Keratinocyte (primary cell): Measurements from ENCODE around the gene RARRES1.

ENCODE experiments used
- CTCF ChIP-seq, 3 experiments: IDR thresholded peaks in 1 of 3; conservative IDR thresholded peaks in 1 of 3; optimal IDR thresholded peaks in 1 of 3; 2 replicates in 2 of 3; 3 replicates in 1 of 3; pipeline versions ENCODE3 to v1.5.1; 2011; ENCODE audit warnings: low read length in 3 of 3, mild to moderate bottlenecking in 3 of 3, moderate library complexity in 2 of 3, control low read depth in 1 of 3, inconsistent platforms in 1 of 3; ENCODE audit not compliant: insufficient read depth in 2 of 3; ENCODE audit errors: extremely low read depth in 1 of 3
- EZH2 ChIP-seq: IDR thresholded peaks from one replicate; pipeline ENCODE4 v1.6.1; 2012; ENCODE audit warnings: inconsistent platforms, mild to moderate bottlenecking, low read length, moderate library complexity

DNA sequence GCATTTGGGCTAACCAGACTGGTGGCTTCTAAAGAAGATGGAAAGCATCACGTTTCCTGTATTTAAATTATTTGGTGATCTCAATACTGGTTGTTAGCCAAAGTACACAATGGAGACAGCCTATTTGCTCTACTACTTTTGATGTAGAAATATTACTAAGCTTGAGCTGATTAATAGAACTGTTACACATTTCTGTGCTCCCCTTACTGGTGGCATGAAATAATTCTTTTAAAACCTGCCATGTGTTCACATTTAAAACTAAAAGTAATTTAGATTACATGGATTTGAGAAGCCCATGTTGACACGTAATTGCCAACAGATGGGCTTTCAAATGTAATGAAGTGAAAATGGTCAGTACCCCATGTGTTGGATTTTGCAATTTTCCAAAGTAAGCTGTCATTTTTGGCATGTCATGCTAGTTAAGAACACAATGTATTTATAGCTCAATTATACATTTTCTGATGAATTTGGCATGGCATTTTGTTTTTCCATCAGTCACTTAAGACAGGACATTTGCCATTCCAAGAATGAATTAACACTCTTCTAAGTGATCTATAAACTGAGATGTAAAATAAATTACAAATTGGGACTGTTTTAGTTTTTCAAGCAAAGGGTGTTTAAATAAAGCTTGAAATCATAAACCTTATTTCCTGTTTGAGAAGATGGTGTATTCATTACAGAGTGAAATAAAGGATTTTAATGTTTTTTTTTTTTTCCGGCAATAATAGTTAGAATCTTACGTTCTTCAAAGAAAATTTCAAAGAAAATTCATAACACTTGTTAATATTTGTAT lies 10.8 kb upstream of the RARRES1 start:
- no peak for TF ChIP-seq CTCF (optimal IDR thresholded peaks at IDR 0.05 in 1 of 3, IDR thresholded peaks at IDR 0.05 in 1 of 3, conservative IDR thresholded peaks at IDR 0.05 in 1 of 3; ENCODE audit: extremely low read depth in 1 of 3, insufficient read depth in 2 of 3, low read length in 3 of 3)
- TF ChIP-seq EZH2: no peak
